HCT116 (cell line): ENCODE measurements around the gene MOSPD2. TPM values are rescaled to one million over a fixed set of nuclear protein-coding genes. Genes with fewer than 3 reads are reported as not detected.

Experiments
- ATAC-seq: fragments of 200-7000 bp; cut with Tn5 transposase; 2 replicates; pipeline ENCODE4 v1.9.1; 2020; ENCODE audit warnings: mild to moderate bottlenecking, moderate library complexity
- BruUV-seq: library from RNA; stranded (reverse); fragments of 400-500 nt; replicated peaks from 2 replicates; lab custom pipeline; 2021; lab: Mats Ljungman, UMichigan
- CTCF ChIA-PET: fragments of 300-600 bp; sonication (Branson Sonifier 250); formaldehyde crosslinking; loops from one replicate; lab custom pipeline; 2021; ENCODE audit warnings: antibody characterized with exemption; lab: Charles Lee
- POLR2A ChIA-PET: fragments of 300-600, 350-600 bp; sonication (Branson Sonifier 250); formaldehyde crosslinking; loops from one replicate; lab custom pipeline; 2021; ENCODE audit warnings: antibody characterized with exemption; lab: Charles Lee
- RAD21 ChIA-PET, 2 experiments: fragments of 300-600 bp; sonication (Branson Sonifier 250); formaldehyde crosslinking; loops; one replicate each; lab custom pipeline; 2023; ENCODE audit warnings: low total read pairs in 2 of 2; ENCODE audit not compliant: uncharacterized antibody in 2 of 2, unreplicated experiment in 2 of 2, low non-redundant PET in 1 of 2; lab: Charles Lee
- DNase-seq: peaks from one replicate; pipeline ENCODE4 v3.0.0-alpha.2; 2010; ENCODE audit warnings: low read depth, low spot score
- H2AFZ ChIP-seq: fragments of 200-600 bp; shearing (Covaris generic), sonication (generic); 2 replicates; pipeline ENCODE4 v1.6.1; 2017; ENCODE audit warnings: low read depth, mixed run types, mixed read lengths, antibody characterized with exemption, low read length; ENCODE audit not compliant: poor library complexity, severe bottlenecking
- H3K27ac ChIP-seq: 2 replicates; pipeline ENCODE4 v1.5.1; 2012; ENCODE audit warnings: low read depth, low read length
- H3K27me3 ChIP-seq: fragments of 200-600 bp; sonication (generic); 2 replicates; pipeline ENCODE4 v1.6.1; 2016; ENCODE audit warnings: mixed run types, low read length, mixed read lengths; ENCODE audit not compliant: insufficient read depth
- H3K36me3 ChIP-seq, 2 experiments: fragments of 200-500 bp in 1 of 2; fragments of 200-600 bp in 1 of 2; sonication (Bioruptor generic) in 1 of 2; sonication (generic) in 1 of 2; 2 replicates each; pipeline versions ENCODE4 v1.5.1 to v1.6.1; 2014 to 2016; ENCODE audit warnings: low read length in 2 of 2, inconsistent platforms in 1 of 2, mixed read lengths in 1 of 2, mixed run types in 1 of 2; ENCODE audit not compliant: insufficient read depth in 2 of 2, control insufficient read depth in 1 of 2
- H3K4me1 ChIP-seq, 2 experiments: fragments of 200-600 bp in 1 of 2; sonication (generic) in 1 of 2; 2 replicates each; pipeline versions ENCODE4 v1.5.1 to v1.6.1; 2012 to 2017; ENCODE audit warnings: low read length in 2 of 2, inconsistent platforms in 1 of 2, mild to moderate bottlenecking in 1 of 2, mixed read lengths in 1 of 2, mixed run types in 1 of 2, moderate library complexity in 1 of 2; ENCODE audit not compliant: insufficient read depth in 2 of 2, control insufficient read depth in 1 of 2
- H3K4me2 ChIP-seq: fragments of 200-600 bp; sonication (generic); 2 replicates; pipeline ENCODE4 v1.6.1; 2017; ENCODE audit warnings: mixed run types, low read length, mixed read lengths
- H3K4me3 ChIP-seq, 2 experiments: fragments of 200-600 bp in 1 of 2; sonication (generic) in 1 of 2; replicated peaks in 1 of 2; 2 replicates each; pipeline ENCODE4 v1.5.1; 2011 to 2016; ENCODE audit warnings: low read length in 2 of 2, control low read depth in 1 of 2, low read depth in 1 of 2, mild to moderate bottlenecking in 1 of 2, mixed read lengths in 1 of 2, mixed run types in 1 of 2
- H3K79me2 ChIP-seq: fragments of 200-600 bp; sonication (generic); 2 replicates; pipeline ENCODE4 v1.6.1; 2017; ENCODE audit warnings: mild to moderate bottlenecking, mixed run types, low read length, moderate library complexity, mixed read lengths; ENCODE audit not compliant: insufficient read depth
- H3K9ac ChIP-seq: fragments of 200-600 bp; sonication (generic); 2 replicates; pipeline ENCODE4 v1.6.1; 2016; ENCODE audit warnings: low read length, mixed read lengths
- H3K9me2 ChIP-seq: fragments of 200-600 bp; sonication (generic), shearing (Covaris generic); 2 replicates; pipeline ENCODE4 v1.6.1; 2017; ENCODE audit warnings: mixed run types, mild to moderate bottlenecking, moderate library complexity; ENCODE audit not compliant: insufficient read depth
- H3K9me3 ChIP-seq, 2 experiments: fragments of 200-500 bp in 1 of 2; fragments of 200-600 bp in 1 of 2; sonication (Bioruptor generic) in 1 of 2; sonication (generic) in 1 of 2; 2 replicates each; pipeline ENCODE4 v1.6.1; 2014 to 2017; ENCODE audit warnings: low read length in 2 of 2, mixed read lengths in 2 of 2, inconsistent platforms in 1 of 2, low read depth in 1 of 2, mild to moderate bottlenecking in 1 of 2, mixed run types in 1 of 2, moderate library complexity in 1 of 2; ENCODE audit not compliant: control insufficient read depth in 1 of 2, insufficient read depth in 1 of 2
- H4K20me1 ChIP-seq: fragments of 200-600 bp; sonication (generic), shearing (Covaris generic); 2 replicates; pipeline ENCODE4 v1.6.1; 2017; ENCODE audit warnings: mixed run types, mild to moderate bottlenecking, moderate library complexity; ENCODE audit not compliant: insufficient read depth
- CBX3 ChIP-seq: IDR thresholded peaks from 2 replicates; pipeline ENCODE4 v1.6.1; 2012; ENCODE audit warnings: low read depth
- CEBPB ChIP-seq: IDR thresholded peaks from 2 replicates; pipeline ENCODE4 v1.6.1; 2012; ENCODE audit warnings: low read depth
- EGR1 ChIP-seq: IDR thresholded peaks from 2 replicates; pipeline ENCODE4 v1.6.1; 2012; ENCODE audit warnings: low read depth
- ELF1 ChIP-seq: IDR thresholded peaks from 2 replicates; pipeline ENCODE4 v1.6.1; 2012; ENCODE audit warnings: low read depth, borderline replicate concordance
- EZH2phosphoT487 ChIP-seq: fragments of 200-600 bp; IDR thresholded peaks from 2 replicates; pipeline ENCODE4 v1.6.1; 2018; ENCODE audit warnings: antibody characterized with exemption, borderline replicate concordance
- FOSL1 ChIP-seq: IDR thresholded peaks from 2 replicates; pipeline ENCODE4 v1.6.1; 2012; ENCODE audit warnings: low read depth
- POLR2A ChIP-seq: IDR thresholded peaks from 2 replicates; pipeline ENCODE4 v1.7.0; 2011; ENCODE audit warnings: borderline replicate concordance; ENCODE audit not compliant: insufficient read depth, insufficient read length; ENCODE audit errors: extremely low read depth
- POLR2AphosphoS5 ChIP-seq: IDR thresholded peaks from 2 replicates; pipeline ENCODE4 v1.6.1; 2011; ENCODE audit warnings: mild to moderate bottlenecking, low read depth, low read length, moderate library complexity
- RAD21 ChIP-seq: IDR thresholded peaks from 2 replicates; pipeline ENCODE4 v1.6.1; 2012; ENCODE audit warnings: low read depth, mild to moderate bottlenecking
- SIN3A ChIP-seq: IDR thresholded peaks from 2 replicates; pipeline ENCODE4 v1.6.1; 2012; ENCODE audit warnings: low read depth
- SP1 ChIP-seq: IDR thresholded peaks from 2 replicates; pipeline ENCODE4 v1.6.1; 2012; ENCODE audit warnings: low read depth
- SRF ChIP-seq: IDR thresholded peaks from 2 replicates; pipeline ENCODE4 v1.6.1; 2012; ENCODE audit warnings: low read depth
- TCF7L2 ChIP-seq: IDR thresholded peaks from 2 replicates; pipeline ENCODE4 v1.7.0; 2011; ENCODE audit warnings: borderline replicate concordance, inconsistent platforms; ENCODE audit not compliant: insufficient read depth, insufficient read length; ENCODE audit errors: extremely low read depth
- YY1 ChIP-seq: IDR thresholded peaks from 2 replicates; pipeline ENCODE4 v1.6.1; 2011; ENCODE audit warnings: low read length, low read depth, moderate library complexity, mild to moderate bottlenecking; ENCODE audit not compliant: insufficient replicate concordance; ENCODE audit errors: extremely low read depth
- ZFX ChIP-seq: fragments of 450-650 bp; IDR thresholded peaks from 2 replicates; pipeline ENCODE4 v1.6.1; 2017
- ZNF274 ChIP-seq: fragments of 200-500 bp; sonication (Bioruptor generic); IDR thresholded peaks from 2 replicates; pipeline ENCODE4 v1.6.1; 2014; ENCODE audit warnings: mild to moderate bottlenecking, low read depth, low read length, inconsistent platforms
- intact Hi-C: fragments of 100-400 bp; cut with micrococcal nuclease; formaldehyde crosslinking; loops from 2 replicates; pipeline ENCODE4 v1.10.0; 2022
- total RNA-seq: library from RNA; stranded (reverse); gene quantifications from one replicate; pipeline ENCODE4 v1.2.1, GENCODE V29; 2021; ENCODE audit not compliant: unreplicated experiment
- TF ChIP-seq, protein P1 (sequence below): IDR thresholded peaks from 2 replicates; pipeline ENCODE4 v1.6.1; 2012; ENCODE audit warnings: low read depth
- TF ChIP-seq, protein P2 (sequence below): IDR thresholded peaks from 2 replicates; pipeline ENCODE4 v1.6.1; 2012
- TF ChIP-seq, protein P3 (sequence below): IDR thresholded peaks from 2 replicates; pipeline ENCODE4 v1.6.1; 2011; ENCODE audit warnings: mild to moderate bottlenecking, low read length, moderate library complexity; ENCODE audit not compliant: insufficient replicate concordance; ENCODE audit errors: extremely low read depth

MOSPD2 gene
- total RNA-seq, 1 experiment from 2014 or later, result 8.9 TPM

DNA sequence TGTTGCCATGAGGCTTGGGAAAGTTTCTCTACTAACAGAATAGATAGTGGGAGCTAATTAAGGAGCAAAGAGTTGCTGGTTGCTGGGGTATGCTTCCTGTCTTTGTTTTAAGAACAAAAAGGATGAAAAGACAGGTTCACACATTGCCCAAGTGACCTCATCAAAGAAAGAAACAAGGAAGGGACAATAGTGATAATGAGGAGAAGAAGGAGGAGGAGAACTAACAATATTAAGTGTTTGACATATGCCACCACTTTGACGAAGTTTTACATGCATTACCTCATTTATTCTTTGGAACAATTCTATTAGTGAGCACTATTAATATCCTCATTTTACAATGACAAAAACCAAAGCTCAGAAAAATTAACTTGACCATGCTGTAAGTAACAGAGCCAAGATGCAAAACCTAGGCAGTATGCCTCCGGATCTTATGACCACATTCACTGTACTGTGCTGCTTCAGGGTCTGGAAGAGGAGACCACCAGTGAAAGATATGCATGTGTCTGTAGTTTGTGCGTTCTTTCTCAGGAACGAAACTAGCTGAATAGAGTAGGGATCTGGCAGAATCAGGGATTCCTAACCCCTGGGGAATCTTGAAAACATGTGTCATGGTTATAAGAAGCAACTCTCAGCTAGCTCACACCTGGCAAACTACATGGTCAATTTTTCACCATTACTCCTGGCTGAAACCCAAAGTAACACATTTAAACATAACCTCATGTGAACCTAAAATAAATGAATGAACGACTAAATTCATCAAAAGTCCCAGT is 83.8 kb downstream of the MOSPD2 start:
- TF ChIP-seq RAD21 (no peak), ELF1 (no peak), SRF (no peak), CBX3 (no peak), SP1 (no peak), SIN3A (no peak), ZNF274 (no peak), EZH2phosphoT487 (no peak), POLR2AphosphoS5 (no peak), TCF7L2 (no peak), ZFX (no peak), EGR1 (no peak), CEBPB (no peak), YY1 (no peak), FOSL1 (no peak), POLR2A (no peak)
- TF ChIP-seq, protein P1, sequence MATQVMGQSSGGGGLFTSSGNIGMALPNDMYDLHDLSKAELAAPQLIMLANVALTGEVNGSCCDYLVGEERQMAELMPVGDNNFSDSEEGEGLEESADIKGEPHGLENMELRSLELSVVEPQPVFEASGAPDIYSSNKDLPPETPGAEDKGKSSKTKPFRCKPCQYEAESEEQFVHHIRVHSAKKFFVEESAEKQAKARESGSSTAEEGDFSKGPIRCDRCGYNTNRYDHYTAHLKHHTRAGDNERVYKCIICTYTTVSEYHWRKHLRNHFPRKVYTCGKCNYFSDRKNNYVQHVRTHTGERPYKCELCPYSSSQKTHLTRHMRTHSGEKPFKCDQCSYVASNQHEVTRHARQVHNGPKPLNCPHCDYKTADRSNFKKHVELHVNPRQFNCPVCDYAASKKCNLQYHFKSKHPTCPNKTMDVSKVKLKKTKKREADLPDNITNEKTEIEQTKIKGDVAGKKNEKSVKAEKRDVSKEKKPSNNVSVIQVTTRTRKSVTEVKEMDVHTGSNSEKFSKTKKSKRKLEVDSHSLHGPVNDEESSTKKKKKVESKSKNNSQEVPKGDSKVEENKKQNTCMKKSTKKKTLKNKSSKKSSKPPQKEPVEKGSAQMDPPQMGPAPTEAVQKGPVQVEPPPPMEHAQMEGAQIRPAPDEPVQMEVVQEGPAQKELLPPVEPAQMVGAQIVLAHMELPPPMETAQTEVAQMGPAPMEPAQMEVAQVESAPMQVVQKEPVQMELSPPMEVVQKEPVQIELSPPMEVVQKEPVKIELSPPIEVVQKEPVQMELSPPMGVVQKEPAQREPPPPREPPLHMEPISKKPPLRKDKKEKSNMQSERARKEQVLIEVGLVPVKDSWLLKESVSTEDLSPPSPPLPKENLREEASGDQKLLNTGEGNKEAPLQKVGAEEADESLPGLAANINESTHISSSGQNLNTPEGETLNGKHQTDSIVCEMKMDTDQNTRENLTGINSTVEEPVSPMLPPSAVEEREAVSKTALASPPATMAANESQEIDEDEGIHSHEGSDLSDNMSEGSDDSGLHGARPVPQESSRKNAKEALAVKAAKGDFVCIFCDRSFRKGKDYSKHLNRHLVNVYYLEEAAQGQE, result no peak
- TF ChIP-seq, protein P2, sequence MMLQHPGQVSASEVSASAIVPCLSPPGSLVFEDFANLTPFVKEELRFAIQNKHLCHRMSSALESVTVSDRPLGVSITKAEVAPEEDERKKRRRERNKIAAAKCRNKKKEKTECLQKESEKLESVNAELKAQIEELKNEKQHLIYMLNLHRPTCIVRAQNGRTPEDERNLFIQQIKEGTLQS, result no peak
- TF ChIP-seq, protein P3, sequence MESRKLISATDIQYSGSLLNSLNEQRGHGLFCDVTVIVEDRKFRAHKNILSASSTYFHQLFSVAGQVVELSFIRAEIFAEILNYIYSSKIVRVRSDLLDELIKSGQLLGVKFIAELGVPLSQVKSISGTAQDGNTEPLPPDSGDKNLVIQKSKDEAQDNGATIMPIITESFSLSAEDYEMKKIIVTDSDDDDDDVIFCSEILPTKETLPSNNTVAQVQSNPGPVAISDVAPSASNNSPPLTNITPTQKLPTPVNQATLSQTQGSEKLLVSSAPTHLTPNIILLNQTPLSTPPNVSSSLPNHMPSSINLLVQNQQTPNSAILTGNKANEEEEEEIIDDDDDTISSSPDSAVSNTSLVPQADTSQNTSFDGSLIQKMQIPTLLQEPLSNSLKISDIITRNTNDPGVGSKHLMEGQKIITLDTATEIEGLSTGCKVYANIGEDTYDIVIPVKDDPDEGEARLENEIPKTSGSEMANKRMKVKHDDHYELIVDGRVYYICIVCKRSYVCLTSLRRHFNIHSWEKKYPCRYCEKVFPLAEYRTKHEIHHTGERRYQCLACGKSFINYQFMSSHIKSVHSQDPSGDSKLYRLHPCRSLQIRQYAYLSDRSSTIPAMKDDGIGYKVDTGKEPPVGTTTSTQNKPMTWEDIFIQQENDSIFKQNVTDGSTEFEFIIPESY, result no peak
- TF ChIP-seq, all 23 proteins: peak for 0
- H3K79me2 ChIP-seq, result no peaks in the 10 kb centered on the region
- no peaks in the 10 kb centered on the region for H3K4me1 ChIP-seq
- intact Hi-C loops, result no loop called here
- ATAC-seq (no peak), DNase-seq (no peak)
- H3K27ac ChIP-seq, result no peak overlapping the region
- H3K4me3 ChIP-seq, result no peak overlapping the region
- BruUV-seq, result no TSS peak
- no peak overlapping the region for H3K4me2 ChIP-seq
- ChIA-PET RAD21 (no interaction called here), CTCF (no interaction called here), POLR2A (no interaction called here)
- no peaks in the 10 kb centered on the region for H3K9me2 ChIP-seq
- H2AFZ ChIP-seq, result no peak overlapping the region
- no peaks in the 10 kb centered on the region for H4K20me1 ChIP-seq
- no peaks in the 10 kb centered on the region for H3K9me3 ChIP-seq
- no peaks in the 10 kb centered on the region for H3K36me3 ChIP-seq
- no peaks in the 10 kb centered on the region for H3K27me3 ChIP-seq
- H3K9ac ChIP-seq, result no peak overlapping the region
